Effector memory CD4-positive, alpha-beta T cell (primary cell): ENCODE measurements around the gene CRTAC1.
"Not testable (repeated sequence)": the region's sequence is repeated elsewhere in the genome, so short reads cannot be mapped to it uniquely, and the experiment has no call there.

ENCODE experiments used
- DNase-seq, 3 donors: peaks; one replicate each; pipeline ENCODE4 v3.0.0-alpha.2; 2020
- H3K27ac ChIP-seq: 2 replicates; pipeline ENCODE4 v1.7.0; 2013; ENCODE audit warnings: mild to moderate bottlenecking, low read length, moderate library complexity; ENCODE audit not compliant: insufficient read depth, poor library complexity, severe bottlenecking
- H3K27me3 ChIP-seq: replicated peaks from 2 replicates; pipeline ENCODE4 v1.7.0; 2013; ENCODE audit warnings: mild to moderate bottlenecking, low read length; ENCODE audit not compliant: insufficient read depth, control insufficient read depth, poor library complexity, severe bottlenecking
- H3K36me3 ChIP-seq: 2 replicates; pipeline ENCODE4 v1.7.0; 2013; ENCODE audit warnings: mild to moderate bottlenecking, low read length, moderate library complexity; ENCODE audit not compliant: control insufficient read depth, insufficient read depth
- H3K4me1 ChIP-seq: 2 replicates; pipeline ENCODE4 v1.7.0; 2013; ENCODE audit warnings: low read length, mild to moderate bottlenecking; ENCODE audit not compliant: control insufficient read depth, insufficient read depth, poor library complexity, severe bottlenecking
- H3K4me3 ChIP-seq: 2 replicates; pipeline ENCODE4 v1.7.0; 2013; ENCODE audit warnings: low read length, low read depth, mild to moderate bottlenecking; ENCODE audit not compliant: insufficient read depth, poor library complexity, severe bottlenecking
- H3K9me3 ChIP-seq: 2 replicates; pipeline ENCODE4 v1.7.0; 2013; ENCODE audit warnings: mild to moderate bottlenecking, low read length, moderate library complexity; ENCODE audit not compliant: control insufficient read depth

Gene CRTAC1

GRCh38 chr10:97850446-97850845 lies 180.0 kb downstream of the CRTAC1 start:
- Histone ChIP-seq H3K4me1 (peaks cover 29% of the 10 kb centered on the region), H3K9me3 (no peaks in the 10 kb centered on the region), H3K27ac (peak overlapping the region; percentile 37), H3K27me3 (no peaks in the 10 kb centered on the region), H3K36me3 (no peaks in the 10 kb centered on the region), H3K4me3 (peak overlapping the region; percentile 75)
- DNase-seq = no peak

- Histone ChIP-seq H3K36me3 (no peaks in the 10 kb centered on the region), H3K9me3 (no peaks in the 10 kb centered on the region), H3K27ac (peak within 1 kb of the TSS; percentile 53), H3K4me3 (peak within 1 kb of the TSS; percentile 75), H3K4me1 (peaks cover 29% of the 10 kb centered on the region), H3K27me3 (no peaks in the 10 kb centered on the region)
- DNase-seq = peak; percentile 34 to 52 (median 51)
These were observed 180.6 kb downstream of the CRTAC1 start, which contains the start of gene GOLGA7B for GRCh38 chr10:97849687-97850402. Gene GOLGA7B (plus strand): TSS chr10:97849843. CDS start chr10:97850304, 461 bp downstream.

GRCh38 chr10:97849103-97849686 lies 181.2 kb downstream of the CRTAC1 start:
- Histone ChIP-seq H3K27ac (peak overlapping the region; percentile 53), H3K4me1 (peaks cover 29% of the 10 kb centered on the region), H3K4me3 (peak overlapping the region; percentile 70), H3K27me3 (no peaks in the 10 kb centered on the region), H3K9me3 (no peaks in the 10 kb centered on the region), H3K36me3 (no peaks in the 10 kb centered on the region)
- DNase-seq = no peak

- Histone ChIP-seq H3K27ac (no peak overlapping the region), H3K4me3 (no peak overlapping the region), H3K36me3 (no peaks in the 10 kb centered on the region), H3K9me3 (no peaks in the 10 kb centered on the region), H3K4me1 (no peaks in the 10 kb centered on the region), H3K27me3 (no peaks in the 10 kb centered on the region)
- DNase-seq = no peak
These were observed 185.7 kb downstream of the CRTAC1 start for GRCh38 chr10:97844678-97845077.

GRCh38 chr10:97843972-97844371 lies 186.4 kb downstream of the CRTAC1 start:
- not testable (repeated sequence) for H3K4me1 ChIP-seq, H3K4me3 ChIP-seq, DNase-seq, H3K36me3 ChIP-seq, H3K27me3 ChIP-seq, H3K9me3 ChIP-seq, H3K27ac ChIP-seq

GRCh38 chr10:97843281-97843671 lies 187.1 kb downstream of the CRTAC1 start:
- no peaks in the 10 kb centered on the region for H3K36me3 ChIP-seq
- no peaks in the 10 kb centered on the region for H3K9me3 ChIP-seq
- H3K4me3 ChIP-seq = no peak overlapping the region
- no peak for DNase-seq
- no peaks in the 10 kb centered on the region for H3K4me1 ChIP-seq
- no peak overlapping the region for H3K27ac ChIP-seq
- H3K27me3 ChIP-seq = no peaks in the 10 kb centered on the region

- no peak for DNase-seq
- Histone ChIP-seq H3K9me3 (no peaks in the 10 kb centered on the region), H3K4me1 (no peaks in the 10 kb centered on the region), H3K36me3 (no peaks in the 10 kb centered on the region), H3K27me3 (no peaks in the 10 kb centered on the region), H3K27ac (no peak overlapping the region), H3K4me3 (no peak overlapping the region)
These were observed 187.7 kb downstream of the CRTAC1 start for GRCh38 chr10:97842656-97843280.

- not testable (repeated sequence) for H3K36me3 ChIP-seq, H3K27me3 ChIP-seq, DNase-seq, H3K9me3 ChIP-seq, H3K4me3 ChIP-seq, H3K4me1 ChIP-seq, H3K27ac ChIP-seq
These were observed 188.3 kb downstream of the CRTAC1 start for GRCh38 chr10:97842114-97842513.

GRCh38 chr10:97841166-97841565 lies 189.3 kb downstream of the CRTAC1 start:
- H3K9me3 ChIP-seq, H3K4me3 ChIP-seq, H3K27ac ChIP-seq, H3K36me3 ChIP-seq, H3K4me1 ChIP-seq, DNase-seq, H3K27me3 ChIP-seq: not testable (repeated sequence)

GRCh38 chr10:97838091-97838490 lies 192.3 kb downstream of the CRTAC1 start:
- no peak overlapping the region for H3K27ac ChIP-seq
- H3K4me3 ChIP-seq = no peak overlapping the region
- no peaks in the 10 kb centered on the region for H3K4me1 ChIP-seq
- H3K27me3 ChIP-seq = no peaks in the 10 kb centered on the region
- H3K9me3 ChIP-seq = no peaks in the 10 kb centered on the region
- DNase-seq = no peak
- H3K36me3 ChIP-seq = no peaks in the 10 kb centered on the region
